ENCODE measurements around the gene ELOVL2.

DNA sequence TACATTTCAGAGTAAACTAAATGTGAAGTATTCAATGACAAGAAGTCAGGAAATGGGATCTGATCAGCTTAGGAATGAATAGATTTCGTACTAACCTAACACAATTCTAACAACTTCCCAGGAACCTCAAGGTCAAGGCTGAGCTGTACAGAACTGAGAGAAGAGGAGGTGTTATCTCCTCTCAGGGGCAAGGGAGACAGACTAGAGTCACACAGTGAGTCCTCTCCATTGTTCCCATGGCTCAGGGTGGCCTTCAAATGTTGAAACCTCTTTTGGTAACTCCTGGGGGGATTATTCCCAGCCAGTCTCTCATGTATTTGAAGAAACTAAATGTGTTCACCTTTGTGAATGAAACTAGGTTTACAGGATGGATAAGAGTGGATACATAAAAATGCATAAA is 27.7 kb downstream of the ELOVL2 start:
- TF ChIP-seq POLR2A (IDR thresholded peaks at IDR 0.05), result no peak
- TF ChIP-seq, protein P1, sequence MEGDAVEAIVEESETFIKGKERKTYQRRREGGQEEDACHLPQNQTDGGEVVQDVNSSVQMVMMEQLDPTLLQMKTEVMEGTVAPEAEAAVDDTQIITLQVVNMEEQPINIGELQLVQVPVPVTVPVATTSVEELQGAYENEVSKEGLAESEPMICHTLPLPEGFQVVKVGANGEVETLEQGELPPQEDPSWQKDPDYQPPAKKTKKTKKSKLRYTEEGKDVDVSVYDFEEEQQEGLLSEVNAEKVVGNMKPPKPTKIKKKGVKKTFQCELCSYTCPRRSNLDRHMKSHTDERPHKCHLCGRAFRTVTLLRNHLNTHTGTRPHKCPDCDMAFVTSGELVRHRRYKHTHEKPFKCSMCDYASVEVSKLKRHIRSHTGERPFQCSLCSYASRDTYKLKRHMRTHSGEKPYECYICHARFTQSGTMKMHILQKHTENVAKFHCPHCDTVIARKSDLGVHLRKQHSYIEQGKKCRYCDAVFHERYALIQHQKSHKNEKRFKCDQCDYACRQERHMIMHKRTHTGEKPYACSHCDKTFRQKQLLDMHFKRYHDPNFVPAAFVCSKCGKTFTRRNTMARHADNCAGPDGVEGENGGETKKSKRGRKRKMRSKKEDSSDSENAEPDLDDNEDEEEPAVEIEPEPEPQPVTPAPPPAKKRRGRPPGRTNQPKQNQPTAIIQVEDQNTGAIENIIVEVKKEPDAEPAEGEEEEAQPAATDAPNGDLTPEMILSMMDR (IDR thresholded peaks at IDR 0.05), result no peak
